ENCODE results near the gene ADAMTSL2.

Gene ADAMTSL2

GRCh38 chr9:133540698-133541025, 6.2 kb downstream of the ADAMTSL2 start:
- no peaks in the 10 kb centered on the region for H3K9me3 ChIP-seq
- peaks cover 65% of the 10 kb centered on the region for H3K27me3 ChIP-seq
- no peaks in the 10 kb centered on the region for H3K36me3 ChIP-seq
- H3K4me1 ChIP-seq (ENCODE audit: control insufficient read depth in 1 of 2, insufficient read depth in 1 of 2, low read depth in 1 of 2, low read length in 1 of 2) = no peaks in the 10 kb centered on the region
- no peak overlapping the region for H3K27ac ChIP-seq
- no peak for TF ChIP-seq CTCF (IDR thresholded peaks at IDR 0.05)
- H3K4me3 ChIP-seq (ENCODE audit: low read depth in 1 of 2, low read length in 1 of 2) = no peak overlapping the region

GRCh38 chr9:133542002-133542401, 7.5 kb downstream of the ADAMTSL2 start:
- Histone ChIP-seq H3K36me3 (no peaks in the 10 kb centered on the region), H3K9me3 (no peaks in the 10 kb centered on the region), H3K27ac (no peak overlapping the region), H3K4me3 (ENCODE audit: low read depth in 1 of 2, low read length in 1 of 2) (no peak overlapping the region), H3K27me3 (peaks cover 53% of the 10 kb centered on the region), H3K4me1 (ENCODE audit: control insufficient read depth in 1 of 2, insufficient read depth in 1 of 2, low read depth in 1 of 2, low read length in 1 of 2) (no peaks in the 10 kb centered on the region)
- TF ChIP-seq CTCF (IDR thresholded peaks at IDR 0.05) = no peak

GRCh38 chr9:133543772-133544467, 9.4 kb downstream of the ADAMTSL2 start:
- Histone ChIP-seq H3K4me1 (ENCODE audit: control insufficient read depth in 1 of 2, insufficient read depth in 1 of 2, low read depth in 1 of 2, low read length in 1 of 2) (no peaks in the 10 kb centered on the region), H3K36me3 (no peaks in the 10 kb centered on the region), H3K9me3 (no peaks in the 10 kb centered on the region), H3K27me3 (peaks cover 34% of the 10 kb centered on the region), H3K4me3 (ENCODE audit: low read depth in 1 of 2, low read length in 1 of 2) (no peak overlapping the region), H3K27ac (no peak overlapping the region)
- TF ChIP-seq CTCF (IDR thresholded peaks at IDR 0.05) = no peak

- TF ChIP-seq CTCF (IDR thresholded peaks at IDR 0.05) = no peak
- H3K27me3 ChIP-seq = peaks cover 16% of the 10 kb centered on the region
Measured at GRCh38 chr9:133545494-133546286, 11.2 kb downstream of the ADAMTSL2 start.

GRCh38 chr9:133546287-133546680, 11.8 kb downstream of the ADAMTSL2 start:
- H3K9me3 ChIP-seq = no peaks in the 10 kb centered on the region
- no peak for TF ChIP-seq CTCF (IDR thresholded peaks at IDR 0.05)
- H3K4me3 ChIP-seq (ENCODE audit: low read depth in 1 of 2, low read length in 1 of 2) = no peak overlapping the region
- H3K27ac ChIP-seq = no peak overlapping the region
- H3K27me3 ChIP-seq = peaks cover 10% of the 10 kb centered on the region
- H3K4me1 ChIP-seq (ENCODE audit: control insufficient read depth in 1 of 2, insufficient read depth in 1 of 2, low read depth in 1 of 2, low read length in 1 of 2) = no peaks in the 10 kb centered on the region
- no peaks in the 10 kb centered on the region for H3K36me3 ChIP-seq

More at GRCh38 chr9:133545494-133546286, 11.2 kb downstream of the ADAMTSL2 start:
- Histone ChIP-seq H3K36me3 (no peaks in the 10 kb centered on the region), H3K4me1 (ENCODE audit: control insufficient read depth in 1 of 2, insufficient read depth in 1 of 2, low read depth in 1 of 2, low read length in 1 of 2) (no peaks in the 10 kb centered on the region), H3K27ac (no peak overlapping the region), H3K4me3 (ENCODE audit: low read depth in 1 of 2, low read length in 1 of 2) (no peak overlapping the region), H3K9me3 (no peaks in the 10 kb centered on the region)
